Ishikawa (cell line): ENCODE data around the gene SMIM29.

ENCODE experiments used
- CEBPB ChIP-seq: IDR thresholded peaks from 2 replicates; pipeline ENCODE4 v1.6.1; 2012
- CREB1 ChIP-seq: IDR thresholded peaks from 2 replicates; pipeline ENCODE4 v1.6.1; 2012; ENCODE audit warnings: low read depth
- EGR1 ChIP-seq: IDR thresholded peaks from 2 replicates; pipeline ENCODE4 v1.6.1; 2012
- EP300 ChIP-seq: IDR thresholded peaks from 2 replicates; pipeline ENCODE4 v1.6.1; 2012; ENCODE audit warnings: borderline replicate concordance
- FOXM1 ChIP-seq: IDR thresholded peaks from 2 replicates; pipeline ENCODE4 v1.6.1; 2012; ENCODE audit warnings: low read depth, borderline replicate concordance
- MAX ChIP-seq: IDR thresholded peaks from 2 replicates; pipeline ENCODE4 v1.6.1; 2012
- NFIC ChIP-seq: IDR thresholded peaks from 2 replicates; pipeline ENCODE4 v1.6.1; 2012
- RAD21 ChIP-seq: IDR thresholded peaks from 2 replicates; pipeline ENCODE4 v1.6.1; 2012; ENCODE audit warnings: low read depth
- REST ChIP-seq: IDR thresholded peaks from 2 replicates; pipeline ENCODE4 v1.6.1; 2012; ENCODE audit warnings: low read depth, mild to moderate bottlenecking
- TAF1 ChIP-seq: IDR thresholded peaks from 2 replicates; pipeline ENCODE4 v1.6.1; 2012; ENCODE audit warnings: low read depth, mild to moderate bottlenecking
- TCF12 ChIP-seq: IDR thresholded peaks from 2 replicates; pipeline ENCODE4 v1.6.1; 2012; ENCODE audit warnings: low read depth
- TEAD4 ChIP-seq: IDR thresholded peaks from 2 replicates; pipeline ENCODE4 v1.6.1; 2012
- USF1 ChIP-seq: IDR thresholded peaks from 2 replicates; pipeline ENCODE4 v1.6.1; 2012
- YY1 ChIP-seq: IDR thresholded peaks from 2 replicates; pipeline ENCODE4 v1.6.1; 2012; ENCODE audit warnings: low read depth
- ZBTB7A ChIP-seq: IDR thresholded peaks from 2 replicates; pipeline ENCODE4 v1.6.1; 2012; ENCODE audit warnings: low read depth

SMIM29 gene

GRCh38 chr6:34240329-34241248, 8.2 kb downstream of the SMIM29 start:
- no peak for TF ChIP-seq YY1
- no peak for TF ChIP-seq EP300

- TF ChIP-seq TAF1 (no peak), MAX (no peak), USF1 (no peak), TEAD4 (no peak), CREB1 (no peak), NFIC (no peak), EGR1 (no peak), ZBTB7A (no peak), EP300 (no peak), FOXM1 (no peak)
Measured at GRCh38 chr6:34239893-34240292, 8.9 kb downstream of the SMIM29 start.

- TF ChIP-seq RAD21 = no peak
- TF ChIP-seq TAF1 = no peak
- TF ChIP-seq TEAD4 = no peak
- no peak for TF ChIP-seq EGR1
- no peak for TF ChIP-seq REST
- no peak for TF ChIP-seq TCF12
- TF ChIP-seq EP300 = no peak
- TF ChIP-seq MAX = no peak
Measured at GRCh38 chr6:34239500-34239825, 9.3 kb downstream of the SMIM29 start.

- no peak for TF ChIP-seq CREB1
- no peak for TF ChIP-seq TCF12
- TF ChIP-seq FOXM1 = no peak
- no peak for TF ChIP-seq EGR1
- TF ChIP-seq CEBPB = no peak
- TF ChIP-seq EP300 = no peak
- TF ChIP-seq MAX = no peak
- TF ChIP-seq ZBTB7A = no peak
- TF ChIP-seq USF1 = no peak
- no peak for TF ChIP-seq TEAD4
- no peak for TF ChIP-seq NFIC
- TF ChIP-seq RAD21 = no peak
- no peak for TF ChIP-seq REST
- no peak for TF ChIP-seq TAF1
- no peak for TF ChIP-seq YY1
Measured at GRCh38 chr6:34238585-34239499, 10.0 kb downstream of the SMIM29 start.

GRCh38 chr6:34237722-34238584, 10.9 kb downstream of the SMIM29 start:
- TF ChIP-seq ZBTB7A (peak; percentile 83), EGR1 (peak; percentile 51; the same call in 1 of the 2 replicates), CREB1 (no peak), MAX (peak; percentile 95), CEBPB (no peak)
